ENCODE data around the gene LPAR1. TPM values are rescaled to one million over a fixed set of nuclear protein-coding genes. Genes with fewer than 3 reads are reported as not detected.

The LPAR1 gene
- total and polyA plus RNA-seq, 2 of the 8 experiments (the other 6 are each of a cell fraction or from before 2014, with no cell fraction given), result 3.4 to 5.1 TPM

- no peak overlapping the region for H2BK5ac ChIP-seq (ENCODE audit: low read depth, low read length)
- H3K79me2 ChIP-seq (ENCODE audit: control insufficient read depth in 1 of 2, insufficient read depth in 2 of 2, low read length in 2 of 2), result no peaks in the 10 kb centered on the region
- H3K4me1 ChIP-seq (replicated peaks in 1 of 4; ENCODE audit: control insufficient read depth in 3 of 4, insufficient read depth in 4 of 4, low read length in 3 of 4), result peaks cover 0 to 7% (median 3%) of the 10 kb centered on the region in 4 experiments; a peak in 4 of 7 replicates
- H4K8ac ChIP-seq (ENCODE audit: extremely low read depth, insufficient read depth, low read length), result no peak overlapping the region
- no peak overlapping the region for H2AFZ ChIP-seq (ENCODE audit: low read length)
- H2AK5ac ChIP-seq (ENCODE audit: low read depth, low read length), result no peak overlapping the region
- peaks cover 15% of the 10 kb centered on the region; the same call in 1 of the 2 replicates for H3K23me2 ChIP-seq (ENCODE audit: low read depth, low read length)
- no peak overlapping the region for H3K23ac ChIP-seq (ENCODE audit: insufficient read length)
- FAIRE-seq (no peak), DNase-seq (ENCODE audit: low read depth in 1 of 2, low spot score in 2 of 2) (no peak)
- no peak overlapping the region for H3K4me2 ChIP-seq (ENCODE audit: insufficient read depth in 1 of 2, low read depth in 2 of 2, low read length in 2 of 2)
- H3K56ac ChIP-seq (replicated peaks; ENCODE audit: insufficient read length, low read depth, low read length), result no peak overlapping the region
- H3K27ac ChIP-seq (ENCODE audit: low read depth, low read length), result no peak overlapping the region
- no peak overlapping the region for H4K5ac ChIP-seq (ENCODE audit: insufficient read length, low read depth, low read length)
- no peak overlapping the region for H2BK12ac ChIP-seq (ENCODE audit: low read depth, low read length)
- TF ChIP-seq SIN3A (conservative IDR thresholded peaks at IDR 0.05 in 1 of 2, IDR thresholded peaks at IDR 0.05 in 1 of 2; ENCODE audit: low read depth in 1 of 2, low read length in 2 of 2), result no peak
- H3K18ac ChIP-seq (ENCODE audit: extremely low read depth, low read length), result no peak overlapping the region
- no peak overlapping the region for H2BK20ac ChIP-seq (ENCODE audit: low read length)
- H3K14ac ChIP-seq (ENCODE audit: insufficient read length), result no peak overlapping the region
- no peak overlapping the region for H2BK120ac ChIP-seq (replicated peaks; ENCODE audit: low read depth, low read length)
- ChIA-PET POLR2A (ENCODE audit: partially characterized antibody) (interaction anchor here (0.6 kb wide), 1 partner anchor 58 kb away, joined by 4 read pairs; no protein-coding TSS in a partner anchor), CTCF (ENCODE audit: partially characterized antibody) (interaction anchor here (0.7 to 2.8 kb wide), 3 partner anchors 14 to 120 kb away, joined by 3 to 7 read pairs (median 5); no protein-coding TSS in a partner anchor)
- H3K36me3 ChIP-seq (ENCODE audit: control insufficient read depth in 2 of 4, insufficient read depth in 4 of 4, low read length in 3 of 4), result no peaks in the 10 kb centered on the region
- no peaks in the 10 kb centered on the region for H3K9me3 ChIP-seq (ENCODE audit: insufficient read depth in 2 of 2, low read depth in 1 of 2, low read length in 1 of 2)
- no peak overlapping the region for H4K91ac ChIP-seq (replicated peaks; ENCODE audit: insufficient read length, low read length)
- H3K4ac ChIP-seq (replicated peaks; ENCODE audit: insufficient read length, low read depth, low read length), result no peak overlapping the region
- H4K20me1 ChIP-seq (replicated peaks in 1 of 2; ENCODE audit: control insufficient read depth in 1 of 2, insufficient read depth in 2 of 2, low read length in 2 of 2), result no peaks in the 10 kb centered on the region
- WGBS, 2 experiments (ENCODE audit: extremely low coverage in 1 of 2, insufficient coverage in 1 of 2, insufficient read length in 1 of 2, insufficient replicate concordance in 2 of 2, low coverage in 1 of 2, low lambda C conversion rate in 2 of 2, missing lambda C conversion rate in 1 of 2), result 89% methylated on average over 6 of the region's 6 CpGs; no CpG with 5 or more reads in 1 of the 2 experiments
- no peak overlapping the region for H3K4me3 ChIP-seq (ENCODE audit: extremely low read depth in 1 of 4, insufficient read depth in 2 of 4, low read depth in 3 of 4, low read length in 4 of 4)
- H3K79me1 ChIP-seq (ENCODE audit: low read depth, low read length), result no peaks in the 10 kb centered on the region
- H3K9ac ChIP-seq (replicated peaks in 1 of 4; ENCODE audit: extremely low read depth in 1 of 4, low read depth in 3 of 4, low read length in 3 of 4), result no peak overlapping the region
- H3K27me3 ChIP-seq (replicated peaks in 1 of 4; ENCODE audit: control insufficient read depth in 3 of 4, extremely low read depth in 1 of 4, insufficient read depth in 3 of 4, low read length in 3 of 4), result peaks cover 3 to 15% (median 11%) of the 10 kb centered on the region in 4 experiments
- H2BK15ac ChIP-seq (ENCODE audit: low read length), result no peak overlapping the region
These were observed 3.9 kb downstream of the LPAR1 start for GRCh38 chr9:111034170-111034897.
